ENCODE data around the gene PCCA.

PCCA gene

GRCh38 chr13:100356889-100357288, 268.0 kb downstream of the PCCA start:
- no peak for TF ChIP-seq CTCF (IDR thresholded peaks at IDR 0.05)
- H3K4me1 Mint-ChIP-seq = peaks cover 17% of the 10 kb centered on the region
- H3K4me3 Mint-ChIP-seq = no peak overlapping the region
- DNase-seq = no peak
- peaks cover 3% of the 10 kb centered on the region for H3K27me3 Mint-ChIP-seq (ENCODE audit: low read depth, poor library complexity)
- H3K9me3 Mint-ChIP-seq = no peaks in the 10 kb centered on the region
- no peak overlapping the region for H3K27ac Mint-ChIP-seq
- peaks cover 52% of the 10 kb centered on the region for H3K36me3 Mint-ChIP-seq (ENCODE audit: low read depth)

- TF ChIP-seq CTCF (IDR thresholded peaks at IDR 0.05) = no peak
- Mint-ChIP-seq H3K27ac (no peak overlapping the region), H3K9me3 (no peaks in the 10 kb centered on the region), H3K4me1 (peaks cover 17% of the 10 kb centered on the region), H3K4me3 (no peak overlapping the region), H3K27me3 (ENCODE audit: low read depth, poor library complexity) (peaks cover 3% of the 10 kb centered on the region), H3K36me3 (ENCODE audit: low read depth) (peaks cover 48% of the 10 kb centered on the region)
- no peak for DNase-seq
Observed at GRCh38 chr13:100357764-100358163, 268.9 kb downstream of the PCCA start.

- DNase-seq = no peak
- Mint-ChIP-seq H3K4me1 (no peaks in the 10 kb centered on the region), H3K27ac (no peak overlapping the region), H3K27me3 (ENCODE audit: low read depth, poor library complexity) (no peaks in the 10 kb centered on the region), H3K36me3 (ENCODE audit: low read depth) (peaks cover 38% of the 10 kb centered on the region), H3K4me3 (no peak overlapping the region), H3K9me3 (no peaks in the 10 kb centered on the region)
- TF ChIP-seq CTCF (IDR thresholded peaks at IDR 0.05) = no peak
Observed at GRCh38 chr13:100361504-100361903, 272.6 kb downstream of the PCCA start.

GRCh38 chr13:100362371-100362770, 273.5 kb downstream of the PCCA start:
- H3K36me3 Mint-ChIP-seq (ENCODE audit: low read depth) = peaks cover 38% of the 10 kb centered on the region
- H3K27me3 Mint-ChIP-seq (ENCODE audit: low read depth, poor library complexity) = no peaks in the 10 kb centered on the region
- no peak overlapping the region for H3K4me3 Mint-ChIP-seq
- TF ChIP-seq CTCF (IDR thresholded peaks at IDR 0.05) = no peak
- no peaks in the 10 kb centered on the region for H3K4me1 Mint-ChIP-seq
- H3K27ac Mint-ChIP-seq = no peak overlapping the region
- no peaks in the 10 kb centered on the region for H3K9me3 Mint-ChIP-seq
- no peak for DNase-seq

GRCh38 chr13:100362781-100363180, 273.9 kb downstream of the PCCA start:
- no peaks in the 10 kb centered on the region for H3K9me3 Mint-ChIP-seq
- H3K4me1 Mint-ChIP-seq = no peaks in the 10 kb centered on the region
- H3K36me3 Mint-ChIP-seq (ENCODE audit: low read depth) = peaks cover 35% of the 10 kb centered on the region
- H3K27me3 Mint-ChIP-seq (ENCODE audit: low read depth, poor library complexity) = no peaks in the 10 kb centered on the region
- no peak for DNase-seq
- no peak overlapping the region for H3K27ac Mint-ChIP-seq
- no peak for TF ChIP-seq CTCF (IDR thresholded peaks at IDR 0.05)
- no peak overlapping the region for H3K4me3 Mint-ChIP-seq

GRCh38 chr13:100363285-100363711, 274.4 kb downstream of the PCCA start:
- no peaks in the 10 kb centered on the region for H3K4me1 Mint-ChIP-seq
- H3K4me3 Mint-ChIP-seq = no peak overlapping the region
- H3K27me3 Mint-ChIP-seq (ENCODE audit: low read depth, poor library complexity) = no peaks in the 10 kb centered on the region

More at GRCh38 chr13:100363285-100363711, 274.4 kb downstream of the PCCA start:
- Mint-ChIP-seq H3K36me3 (ENCODE audit: low read depth) (peaks cover 30% of the 10 kb centered on the region), H3K9me3 (no peaks in the 10 kb centered on the region), H3K27ac (no peak overlapping the region)
- DNase-seq = no peak
- TF ChIP-seq CTCF (IDR thresholded peaks at IDR 0.05) = no peak
